Panc1 (cell line): ENCODE results near the gene UST. TPM values are rescaled to one million over a fixed set of nuclear protein-coding genes. Genes with fewer than 3 reads are reported as not detected.
"Not testable (repeated sequence)": the region's sequence is repeated elsewhere in the genome, so short reads cannot be mapped to it uniquely, and the experiment has no call there.

ENCODE experiments used
- ATAC-seq: fragments of 200-7000 bp; cut with Tn5 transposase; 2 replicates; pipeline ENCODE4 v1.9.1; 2020; ENCODE audit warnings: mild to moderate bottlenecking, moderate library complexity
- BruUV-seq: library from RNA; stranded (reverse); fragments of 400-500 nt; replicated peaks from 2 replicates; lab custom pipeline; 2021; lab: Mats Ljungman, UMichigan
- CTCF ChIA-PET: fragments of 300-600 bp; sonication (Branson Sonifier 250); formaldehyde crosslinking; loops from one replicate; lab custom pipeline; 2022; ENCODE audit warnings: antibody characterized with exemption; lab: Charles Lee
- POLR2A ChIA-PET: fragments of 300-600 bp; sonication (Branson Sonifier 250); formaldehyde crosslinking; loops from one replicate; lab custom pipeline; 2022; ENCODE audit warnings: antibody characterized with exemption; lab: Charles Lee
- DNase-seq: peaks from one replicate; pipeline ENCODE4 v3.0.0-alpha.2; 2010; ENCODE audit warnings: low read depth, low spot score
- H3K27ac ChIP-seq: 2 replicates; pipeline ENCODE4 v1.5.1; 2011; ENCODE audit warnings: mild to moderate bottlenecking, low read length, inconsistent platforms
- H3K27me3 ChIP-seq: fragments of 200-500 bp; sonication (Bioruptor generic); 2 replicates; pipeline ENCODE4 v1.6.0; 2014; ENCODE audit warnings: low read length, inconsistent platforms; ENCODE audit not compliant: control insufficient read depth, insufficient read depth
- H3K36me3 ChIP-seq: fragments of 200-500 bp; sonication (Bioruptor generic); 2 replicates; pipeline ENCODE4 v1.5.1; 2014; ENCODE audit warnings: inconsistent platforms, mild to moderate bottlenecking, low read length, moderate library complexity; ENCODE audit not compliant: control insufficient read depth, insufficient read depth
- H3K4me1 ChIP-seq: 2 replicates; pipeline ENCODE4 v1.5.1; 2011; ENCODE audit warnings: inconsistent platforms, mild to moderate bottlenecking, low read length, moderate library complexity; ENCODE audit not compliant: control insufficient read depth, insufficient read depth
- H3K4me3 ChIP-seq, 2 experiments: 2 replicates each; pipeline ENCODE4 v1.5.1; 2011 to 2012; ENCODE audit warnings: low read depth in 2 of 2, low read length in 2 of 2, mild to moderate bottlenecking in 2 of 2, inconsistent platforms in 1 of 2, moderate library complexity in 1 of 2
- H3K9me3 ChIP-seq: fragments of 200-500 bp; sonication (Bioruptor generic); 2 replicates; pipeline ENCODE4 v1.5.1; 2014; ENCODE audit warnings: low read depth, mild to moderate bottlenecking, inconsistent platforms, low read length, moderate library complexity; ENCODE audit not compliant: control insufficient read depth, insufficient read depth
- POLR2AphosphoS5 ChIP-seq: IDR thresholded peaks from 2 replicates; pipeline ENCODE4 v1.6.1; 2012; ENCODE audit warnings: mild to moderate bottlenecking, low read depth, low read length, moderate library complexity
- SIN3A ChIP-seq: IDR thresholded peaks from 2 replicates; pipeline ENCODE4 v1.6.1; 2012; ENCODE audit warnings: low read depth, mild to moderate bottlenecking, low read length, moderate library complexity, borderline replicate concordance; ENCODE audit not compliant: insufficient read depth
- TCF7L2 ChIP-seq: IDR thresholded peaks from 2 replicates; pipeline ENCODE4 v1.6.1; 2011; ENCODE audit warnings: mild to moderate bottlenecking, low read depth, low read length, inconsistent platforms
- in situ Hi-C: cut with HindIII; loops from 2 replicates; pipeline ENCODE4 v1.10.0; 2016; ENCODE audit warnings: low sequenced_read_pairs, low pct_unique_long_range_greater_than_20kb
- intact Hi-C: fragments of 100-400 bp; cut with micrococcal nuclease; formaldehyde crosslinking; loops from one replicate; pipeline ENCODE4 v1.10.0; 2022; ENCODE audit not compliant: unreplicated experiment
- total RNA-seq: library from RNA; stranded (reverse); gene quantifications from one replicate; pipeline ENCODE4 v1.2.1, GENCODE V29; 2021; ENCODE audit not compliant: unreplicated experiment
- TF ChIP-seq, protein P1 (sequence below), 2 experiments: IDR thresholded peaks; 2 replicates each; pipeline ENCODE4 v1.6.1; 2011 to 2012; ENCODE audit warnings: low read depth in 2 of 2, control low read depth in 1 of 2, low read length in 1 of 2, mild to moderate bottlenecking in 1 of 2, moderate library complexity in 1 of 2; ENCODE audit not compliant: insufficient read depth in 1 of 2
- TF ChIP-seq, protein P2 (sequence below): fragments of 450-650 bp; IDR thresholded peaks from 2 replicates; pipeline ENCODE4 v1.5.1; 2017; ENCODE audit warnings: mild to moderate bottlenecking

Gene UST
- total RNA-seq, 1 experiment from 2014 or later: 0.15 TPM

DNA sequence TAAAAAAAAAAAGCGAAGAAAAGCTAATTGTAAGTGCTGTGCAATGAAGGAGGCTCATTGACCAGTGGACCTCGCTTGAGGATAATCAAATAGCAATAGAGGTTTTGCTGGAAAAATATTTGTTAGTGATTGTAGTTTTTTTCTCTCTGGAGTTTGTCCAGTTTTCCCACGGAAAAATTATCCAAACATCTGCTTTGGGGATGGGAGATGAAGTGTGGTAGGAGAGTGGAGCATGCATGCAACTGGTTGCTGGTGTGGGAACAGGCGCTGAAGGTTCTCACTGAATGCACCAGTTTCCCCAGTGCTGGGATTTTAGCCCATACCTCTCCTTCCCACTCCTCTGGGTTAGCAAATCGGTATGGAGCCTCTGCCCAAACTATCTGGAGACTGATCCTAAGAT is 288.9 kb downstream of the UST start:
- H3K36me3 ChIP-seq: no peaks in the 10 kb centered on the region
- no peak overlapping the region for H3K4me3 ChIP-seq
- POLR2A ChIA-PET: no interaction called here
- H3K9me3 ChIP-seq: no peaks in the 10 kb centered on the region
- ATAC-seq (no peak), DNase-seq (no peak)
- intact Hi-C loops: no loop called here
- H3K27ac ChIP-seq: no peak overlapping the region
- no peak for TF ChIP-seq TCF7L2
- TF ChIP-seq, protein P1, sequence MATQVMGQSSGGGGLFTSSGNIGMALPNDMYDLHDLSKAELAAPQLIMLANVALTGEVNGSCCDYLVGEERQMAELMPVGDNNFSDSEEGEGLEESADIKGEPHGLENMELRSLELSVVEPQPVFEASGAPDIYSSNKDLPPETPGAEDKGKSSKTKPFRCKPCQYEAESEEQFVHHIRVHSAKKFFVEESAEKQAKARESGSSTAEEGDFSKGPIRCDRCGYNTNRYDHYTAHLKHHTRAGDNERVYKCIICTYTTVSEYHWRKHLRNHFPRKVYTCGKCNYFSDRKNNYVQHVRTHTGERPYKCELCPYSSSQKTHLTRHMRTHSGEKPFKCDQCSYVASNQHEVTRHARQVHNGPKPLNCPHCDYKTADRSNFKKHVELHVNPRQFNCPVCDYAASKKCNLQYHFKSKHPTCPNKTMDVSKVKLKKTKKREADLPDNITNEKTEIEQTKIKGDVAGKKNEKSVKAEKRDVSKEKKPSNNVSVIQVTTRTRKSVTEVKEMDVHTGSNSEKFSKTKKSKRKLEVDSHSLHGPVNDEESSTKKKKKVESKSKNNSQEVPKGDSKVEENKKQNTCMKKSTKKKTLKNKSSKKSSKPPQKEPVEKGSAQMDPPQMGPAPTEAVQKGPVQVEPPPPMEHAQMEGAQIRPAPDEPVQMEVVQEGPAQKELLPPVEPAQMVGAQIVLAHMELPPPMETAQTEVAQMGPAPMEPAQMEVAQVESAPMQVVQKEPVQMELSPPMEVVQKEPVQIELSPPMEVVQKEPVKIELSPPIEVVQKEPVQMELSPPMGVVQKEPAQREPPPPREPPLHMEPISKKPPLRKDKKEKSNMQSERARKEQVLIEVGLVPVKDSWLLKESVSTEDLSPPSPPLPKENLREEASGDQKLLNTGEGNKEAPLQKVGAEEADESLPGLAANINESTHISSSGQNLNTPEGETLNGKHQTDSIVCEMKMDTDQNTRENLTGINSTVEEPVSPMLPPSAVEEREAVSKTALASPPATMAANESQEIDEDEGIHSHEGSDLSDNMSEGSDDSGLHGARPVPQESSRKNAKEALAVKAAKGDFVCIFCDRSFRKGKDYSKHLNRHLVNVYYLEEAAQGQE (IDR thresholded peaks at IDR 0.05; ENCODE audit: insufficient read depth in 1 of 2, low read depth in 2 of 2, low read length in 1 of 2): no peak
- TF ChIP-seq, protein P2, sequence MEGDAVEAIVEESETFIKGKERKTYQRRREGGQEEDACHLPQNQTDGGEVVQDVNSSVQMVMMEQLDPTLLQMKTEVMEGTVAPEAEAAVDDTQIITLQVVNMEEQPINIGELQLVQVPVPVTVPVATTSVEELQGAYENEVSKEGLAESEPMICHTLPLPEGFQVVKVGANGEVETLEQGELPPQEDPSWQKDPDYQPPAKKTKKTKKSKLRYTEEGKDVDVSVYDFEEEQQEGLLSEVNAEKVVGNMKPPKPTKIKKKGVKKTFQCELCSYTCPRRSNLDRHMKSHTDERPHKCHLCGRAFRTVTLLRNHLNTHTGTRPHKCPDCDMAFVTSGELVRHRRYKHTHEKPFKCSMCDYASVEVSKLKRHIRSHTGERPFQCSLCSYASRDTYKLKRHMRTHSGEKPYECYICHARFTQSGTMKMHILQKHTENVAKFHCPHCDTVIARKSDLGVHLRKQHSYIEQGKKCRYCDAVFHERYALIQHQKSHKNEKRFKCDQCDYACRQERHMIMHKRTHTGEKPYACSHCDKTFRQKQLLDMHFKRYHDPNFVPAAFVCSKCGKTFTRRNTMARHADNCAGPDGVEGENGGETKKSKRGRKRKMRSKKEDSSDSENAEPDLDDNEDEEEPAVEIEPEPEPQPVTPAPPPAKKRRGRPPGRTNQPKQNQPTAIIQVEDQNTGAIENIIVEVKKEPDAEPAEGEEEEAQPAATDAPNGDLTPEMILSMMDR: no peak
- BruUV-seq: no TSS peak
- in situ Hi-C loops: no loop called here
- CTCF ChIA-PET: interaction anchor here (0.6 kb wide), 1 partner anchor 411 kb away, joined by 5 read pairs; no protein-coding TSS in a partner anchor
- H3K27me3 ChIP-seq: no peaks in the 10 kb centered on the region
- H3K4me1 ChIP-seq: peaks cover 10% of the 10 kb centered on the region

DNA sequence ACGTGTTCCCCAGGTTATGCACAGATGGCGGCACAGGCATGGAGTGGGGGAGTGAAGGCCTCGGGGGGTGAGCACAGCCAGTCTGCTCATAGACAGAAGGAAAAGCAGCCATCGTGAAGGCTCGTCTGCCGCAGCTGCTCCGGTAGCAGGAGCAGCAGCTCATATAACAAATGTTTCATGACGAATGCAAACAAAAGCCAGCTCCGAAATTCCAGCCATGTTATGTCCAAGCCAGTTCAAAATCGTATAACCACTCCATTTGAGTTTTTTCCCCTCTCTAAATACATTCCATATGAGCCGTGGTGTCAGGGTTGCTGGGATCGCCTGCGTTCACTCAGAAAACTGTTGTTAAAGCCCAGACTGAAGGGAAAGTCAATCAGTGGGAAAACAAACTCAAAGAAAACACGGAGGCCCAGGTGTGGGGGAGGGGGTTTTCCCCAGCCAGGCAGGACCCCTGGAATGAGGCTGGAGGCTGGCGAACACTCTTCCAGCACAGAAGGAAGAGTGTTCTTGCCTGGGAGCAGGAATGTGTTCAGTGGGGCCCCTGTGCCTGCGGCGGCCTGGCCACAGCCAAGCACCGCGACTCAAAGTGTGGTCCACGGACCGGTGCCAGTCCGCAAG is 290.3 kb downstream of the UST start:
- no peak overlapping the region for H3K27ac ChIP-seq
- in situ Hi-C loops (no loop called here), intact Hi-C loops (no loop called here)
- DNase-seq (no peak), ATAC-seq (no peak)
- H3K36me3 ChIP-seq: no peaks in the 10 kb centered on the region
- CTCF ChIA-PET: interaction anchor here (0.6 kb wide), 1 partner anchor 295 kb away, joined by 3 read pairs; no protein-coding TSS in a partner anchor
- POLR2A ChIA-PET: no interaction called here
- no peaks in the 10 kb centered on the region for H3K27me3 ChIP-seq
- no TSS peak for BruUV-seq
- H3K4me3 ChIP-seq: no peak overlapping the region
- TF ChIP-seq, protein P1 (IDR thresholded peaks at IDR 0.05; ENCODE audit: insufficient read depth in 1 of 2, low read depth in 2 of 2, low read length in 1 of 2): no peak
- TF ChIP-seq SIN3A: no peak
- TF ChIP-seq TCF7L2: no peak
- TF ChIP-seq, protein P2: no peak
- no peak for TF ChIP-seq POLR2AphosphoS5
- no peaks in the 10 kb centered on the region for H3K9me3 ChIP-seq
- peaks cover 10% of the 10 kb centered on the region for H3K4me1 ChIP-seq

DNA sequence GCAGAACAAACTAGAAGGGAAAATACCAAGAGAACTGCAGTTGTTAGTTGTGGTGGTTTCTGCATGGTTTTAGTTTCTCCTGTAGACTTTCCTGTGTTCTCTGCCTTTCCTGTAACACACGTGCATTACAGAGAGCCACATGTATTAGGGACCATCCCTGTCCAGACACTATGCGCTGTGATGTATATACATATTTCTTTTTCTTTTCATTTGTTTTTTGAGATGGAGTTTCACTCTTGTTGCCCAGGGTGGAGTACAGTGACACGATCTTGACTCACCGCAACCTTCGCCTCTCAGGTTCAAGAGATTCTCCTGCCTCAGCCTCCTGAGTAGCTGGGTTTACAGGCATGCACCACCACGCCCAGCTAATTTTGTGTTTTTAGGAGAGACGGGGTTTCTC is 292.2 kb downstream of the UST start:
- DNase-seq, H3K4me1 ChIP-seq, ATAC-seq, H3K27me3 ChIP-seq, CTCF ChIA-PET, in situ Hi-C loops, H3K9me3 ChIP-seq, POLR2A ChIA-PET, intact Hi-C loops, H3K36me3 ChIP-seq, H3K27ac ChIP-seq, H3K4me3 ChIP-seq, BruUV-seq: not testable (repeated sequence)
